ENCODE measurements around the gene RPL36.
"Not testable (repeated sequence)": the region's sequence is repeated elsewhere in the genome, so short reads cannot be mapped to it uniquely, and the experiment has no call there.

The RPL36 gene

DNA sequence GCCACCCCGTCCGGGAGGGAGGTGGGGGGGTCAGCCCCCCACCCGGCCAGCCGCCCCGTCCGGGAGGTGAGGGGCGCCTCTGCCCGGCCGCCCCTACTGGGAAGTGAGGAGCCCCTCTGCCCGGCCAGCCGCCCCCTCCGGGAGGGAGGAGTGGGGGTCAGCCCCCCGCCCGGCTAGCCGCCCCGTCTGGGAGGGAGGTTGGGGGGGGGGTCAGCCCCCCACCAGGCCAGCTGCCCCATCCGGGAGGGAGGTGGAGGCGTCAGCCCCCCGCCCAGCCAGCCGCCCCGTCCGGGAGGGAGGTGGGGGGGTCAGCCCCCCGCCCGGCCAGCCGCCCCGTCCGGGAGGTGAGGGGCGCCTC is 11.9 kb downstream of the RPL36 start:
- not testable (repeated sequence) for H3K4me1 ChIP-seq (ENCODE audit: insufficient read depth, low read length); H3K27me3 ChIP-seq (ENCODE audit: insufficient read depth, low read length); H3K9me3 ChIP-seq (ENCODE audit: insufficient read depth, low read depth, low read length); H3K9ac ChIP-seq (ENCODE audit: low read depth, low read length); H3K4me3 ChIP-seq (ENCODE audit: low read length); H3K27ac ChIP-seq (ENCODE audit: low read length)
- H3K36me3 ChIP-seq (ENCODE audit: insufficient read depth, low read depth, low read length), result peaks cover 76% of the 10 kb centered on the region

DNA sequence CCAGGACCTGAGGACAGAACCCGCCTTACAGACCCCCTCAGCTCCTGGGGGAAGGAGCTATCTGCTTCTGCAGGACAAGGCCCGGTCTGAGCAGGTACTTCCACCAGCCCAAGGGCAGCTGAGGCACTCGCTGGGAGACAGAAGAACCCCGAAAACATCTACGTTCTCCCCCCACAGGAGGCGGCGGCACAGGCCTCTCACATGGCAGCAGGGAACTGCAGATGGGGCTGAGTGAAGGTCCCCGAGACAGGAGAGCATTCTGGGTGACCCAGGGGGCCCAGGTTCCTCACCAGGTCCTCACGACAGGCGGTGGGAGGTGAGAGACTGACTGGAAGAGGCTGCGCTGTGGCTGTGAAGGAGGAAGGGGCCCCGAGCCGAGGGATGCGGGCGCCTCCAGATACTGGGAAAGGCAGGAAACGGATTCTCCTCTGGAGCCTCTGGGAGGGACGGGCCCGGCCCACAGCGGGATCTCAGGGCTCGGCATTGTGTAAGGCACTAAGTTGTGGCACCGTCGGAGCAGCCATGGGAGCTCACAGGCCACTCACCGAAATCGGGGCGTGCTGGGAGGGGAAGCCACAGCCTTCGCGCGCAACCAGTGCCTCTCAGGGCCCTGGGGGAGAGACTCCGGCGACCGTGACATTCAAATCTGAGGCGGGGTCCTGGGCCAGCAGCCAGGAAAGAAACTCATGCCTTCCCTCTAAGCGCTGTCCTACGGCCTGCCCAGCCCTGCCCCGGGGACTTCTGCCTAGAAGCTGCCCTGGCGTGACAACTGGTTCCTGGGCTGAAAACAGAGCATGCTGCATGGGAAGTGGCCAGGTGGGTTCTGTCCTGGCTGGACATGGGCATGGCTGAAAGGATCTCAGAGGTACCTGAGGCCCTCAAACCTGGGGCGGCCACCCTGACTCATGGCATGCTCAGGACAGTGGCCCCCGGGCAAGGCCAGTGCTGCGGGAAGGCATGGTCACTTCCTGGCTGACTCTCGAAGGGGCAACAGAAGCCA is 14.0 kb downstream of the RPL36 start:
- Histone ChIP-seq H3K4me1 (ENCODE audit: insufficient read depth, low read length) (no peaks in the 10 kb centered on the region), H3K4me3 (ENCODE audit: low read length) (no peak overlapping the region), H3K9ac (ENCODE audit: low read depth, low read length) (no peak overlapping the region), H3K27ac (ENCODE audit: low read length) (no peak overlapping the region), H3K36me3 (ENCODE audit: insufficient read depth, low read depth, low read length) (peaks cover 76% of the 10 kb centered on the region), H3K27me3 (ENCODE audit: insufficient read depth, low read length) (no peaks in the 10 kb centered on the region), H3K9me3 (ENCODE audit: insufficient read depth, low read depth, low read length) (no peaks in the 10 kb centered on the region)

DNA sequence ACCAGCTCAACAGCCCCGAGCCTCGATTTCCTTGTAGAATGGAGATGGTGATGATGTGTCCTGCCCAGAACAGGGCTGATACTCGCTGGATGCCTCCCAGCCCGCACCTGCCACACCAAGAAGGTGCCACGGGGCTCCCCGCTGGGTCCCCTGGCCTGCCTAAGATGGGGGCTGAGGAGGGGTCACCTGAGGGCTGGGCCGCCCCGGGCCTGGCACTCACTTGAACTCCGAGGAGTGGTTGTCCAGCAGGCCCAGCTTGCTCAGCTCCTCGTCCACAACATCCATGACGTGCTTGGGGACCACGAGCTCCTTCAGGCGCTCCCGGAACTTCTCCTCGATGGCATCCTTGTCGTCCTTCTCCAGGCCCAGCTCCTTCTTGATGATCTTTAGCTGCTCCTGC is 15.5 kb downstream of the RPL36 start:
- Histone ChIP-seq H3K9ac (ENCODE audit: low read depth, low read length) (no peak overlapping the region), H3K4me1 (ENCODE audit: insufficient read depth, low read length) (no peaks in the 10 kb centered on the region), H3K36me3 (ENCODE audit: insufficient read depth, low read depth, low read length) (peaks cover 70% of the 10 kb centered on the region), H3K4me3 (ENCODE audit: low read length) (no peak overlapping the region), H3K9me3 (ENCODE audit: insufficient read depth, low read depth, low read length) (no peaks in the 10 kb centered on the region), H3K27ac (ENCODE audit: low read length) (no peak overlapping the region), H3K27me3 (ENCODE audit: insufficient read depth, low read length) (no peaks in the 10 kb centered on the region)

DNA sequence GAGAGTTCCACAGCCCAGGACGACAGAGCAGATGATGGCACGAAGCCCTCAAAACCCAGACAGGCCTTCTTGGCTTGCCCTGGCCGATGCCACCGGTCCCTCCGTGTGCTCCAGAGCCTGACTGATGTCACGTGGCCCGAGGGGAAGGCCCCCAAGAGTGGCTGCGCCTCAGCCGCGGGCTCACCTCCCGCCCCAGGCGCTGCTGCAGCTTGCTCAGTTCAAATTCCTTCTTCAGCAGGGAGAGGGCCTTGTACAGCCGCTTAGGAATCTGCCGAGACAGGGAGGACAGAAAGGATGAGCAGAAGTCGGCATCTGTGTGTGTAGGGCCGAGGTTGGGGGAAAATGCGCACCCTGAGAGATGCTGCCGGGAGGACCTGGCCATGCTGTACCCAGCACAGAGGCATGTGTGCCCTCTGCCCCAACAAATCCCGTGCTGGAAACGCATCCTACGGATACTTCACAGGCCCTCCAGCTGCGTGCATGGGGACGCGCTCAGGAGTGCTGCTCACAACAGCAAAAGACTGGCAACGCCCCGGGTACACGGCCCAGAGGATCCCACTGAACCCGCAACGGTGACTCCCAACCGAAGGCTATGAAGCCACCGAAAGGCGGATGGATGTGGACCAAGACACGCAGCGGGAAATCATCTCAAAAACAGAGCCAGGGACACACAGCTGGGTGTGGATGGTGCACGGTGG is 16.9 kb downstream of the RPL36 start:
- Histone ChIP-seq H3K9ac (ENCODE audit: low read depth, low read length) (no peak overlapping the region), H3K4me1 (ENCODE audit: insufficient read depth, low read length) (no peaks in the 10 kb centered on the region), H3K4me3 (ENCODE audit: low read length) (no peak overlapping the region), H3K27me3 (ENCODE audit: insufficient read depth, low read length) (no peaks in the 10 kb centered on the region), H3K36me3 (ENCODE audit: insufficient read depth, low read depth, low read length) (peaks cover 78% of the 10 kb centered on the region), H3K27ac (ENCODE audit: low read length) (no peak overlapping the region), H3K9me3 (ENCODE audit: insufficient read depth, low read depth, low read length) (no peaks in the 10 kb centered on the region)

DNA sequence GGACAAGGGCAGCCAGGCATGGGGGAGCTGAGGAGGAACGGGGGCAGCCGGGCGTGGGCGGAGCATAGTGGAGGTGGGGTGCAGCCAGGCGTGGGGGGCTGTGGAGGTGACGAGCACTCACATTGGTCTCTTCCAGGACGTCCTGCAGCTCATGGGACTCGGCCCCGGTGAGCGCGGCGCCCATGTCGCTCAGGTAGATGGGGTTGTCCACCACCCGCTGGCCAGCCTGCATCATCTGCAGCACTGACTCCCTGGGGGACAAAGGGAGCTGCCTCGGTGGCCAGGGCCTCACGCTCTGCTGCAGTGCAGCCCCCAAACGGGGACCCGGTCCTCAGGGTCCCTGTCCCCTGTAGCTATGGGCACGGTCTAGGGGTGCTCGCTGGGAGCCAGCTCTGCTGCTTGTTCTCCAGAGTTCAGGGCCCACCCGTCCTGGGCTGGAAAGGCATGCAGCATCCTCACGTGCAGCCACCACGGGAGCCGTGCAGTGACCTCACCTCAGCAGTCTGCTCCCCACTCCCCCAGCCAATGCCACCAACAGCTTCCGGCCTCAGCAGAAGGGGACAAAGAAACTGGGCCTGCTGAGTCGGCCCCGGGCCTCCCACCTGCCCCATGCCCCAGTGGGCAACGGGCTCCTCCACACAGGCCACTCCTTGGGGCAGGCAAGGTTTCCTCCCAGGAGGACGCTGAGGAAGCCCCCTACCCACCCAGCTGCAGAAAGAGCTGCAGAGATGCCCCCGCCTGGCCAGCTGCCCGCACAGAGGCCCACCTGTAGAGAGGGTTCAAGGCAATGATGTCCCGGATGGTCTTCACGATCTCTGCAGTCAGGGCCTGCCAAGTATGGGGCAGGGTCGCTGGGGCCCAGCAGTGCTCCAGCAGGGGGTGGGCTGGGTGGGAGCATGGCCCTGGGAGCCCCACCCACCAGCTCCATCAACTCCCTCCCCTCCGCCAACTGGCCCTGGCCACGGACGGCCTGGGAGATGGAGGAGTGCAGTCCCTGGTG is 17.8 kb downstream of the RPL36 start:
- Histone ChIP-seq H3K27ac (ENCODE audit: low read length) (no peak overlapping the region), H3K4me3 (ENCODE audit: low read length) (no peak overlapping the region), H3K27me3 (ENCODE audit: insufficient read depth, low read length) (no peaks in the 10 kb centered on the region), H3K9me3 (ENCODE audit: insufficient read depth, low read depth, low read length) (no peaks in the 10 kb centered on the region), H3K4me1 (ENCODE audit: insufficient read depth, low read length) (no peaks in the 10 kb centered on the region), H3K9ac (ENCODE audit: low read depth, low read length) (no peak overlapping the region), H3K36me3 (ENCODE audit: insufficient read depth, low read depth, low read length) (peaks cover 86% of the 10 kb centered on the region)

DNA sequence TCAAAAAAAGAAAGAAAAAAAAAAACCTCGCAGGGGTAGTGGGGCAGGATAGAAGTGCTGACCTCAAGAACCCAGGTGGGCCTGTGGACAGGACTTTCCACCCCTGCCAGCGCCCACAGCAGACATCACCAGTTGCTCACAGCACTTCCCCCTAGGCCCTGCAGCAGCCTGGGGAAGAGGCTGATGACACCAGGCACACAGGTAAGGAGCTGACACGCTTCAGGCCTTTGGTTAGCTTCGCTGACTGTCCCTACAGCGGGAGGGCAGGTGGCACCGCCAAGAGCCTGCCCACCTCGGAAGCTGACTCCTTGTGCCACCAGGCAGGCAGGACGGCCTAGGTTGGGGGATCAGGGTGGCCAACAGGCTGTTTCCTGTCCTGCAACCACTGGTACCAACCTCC is 20.9 kb downstream of the RPL36 start:
- no peaks in the 10 kb centered on the region for H3K4me1 ChIP-seq (ENCODE audit: insufficient read depth, low read length)
- peaks cover 74% of the 10 kb centered on the region for H3K36me3 ChIP-seq (ENCODE audit: insufficient read depth, low read depth, low read length)
- no peak overlapping the region for H3K9ac ChIP-seq (ENCODE audit: low read depth, low read length)
- no peak overlapping the region for H3K4me3 ChIP-seq (ENCODE audit: low read length)
- H3K27me3 ChIP-seq (ENCODE audit: insufficient read depth, low read length), result no peaks in the 10 kb centered on the region
- no peaks in the 10 kb centered on the region for H3K9me3 ChIP-seq (ENCODE audit: insufficient read depth, low read depth, low read length)
- H3K27ac ChIP-seq (ENCODE audit: low read length), result no peak overlapping the region

DNA sequence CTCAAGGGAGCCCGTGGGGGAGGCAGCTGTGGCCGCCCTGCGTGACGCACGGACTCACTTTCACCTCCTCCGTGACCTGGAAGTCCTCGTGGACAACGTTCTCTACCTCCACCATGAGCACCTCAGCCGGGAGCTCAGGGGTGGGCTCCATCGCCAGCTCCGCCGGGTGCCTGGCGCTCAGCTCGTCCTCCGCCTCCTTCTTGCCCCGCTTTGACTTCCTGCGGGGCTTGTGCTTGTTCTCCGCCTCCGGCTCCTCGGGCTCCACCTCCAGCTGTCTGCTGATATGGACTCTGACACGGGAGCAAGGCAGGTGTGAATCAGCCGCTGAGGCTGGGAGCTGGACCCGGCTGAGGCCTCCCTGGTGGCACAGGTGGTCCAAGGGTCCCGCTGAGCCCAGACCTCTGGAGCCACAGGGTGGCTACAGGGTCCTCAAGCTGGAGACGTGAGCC is 21.6 kb downstream of the RPL36 start:
- Histone ChIP-seq H3K27ac (ENCODE audit: low read length) (no peak overlapping the region), H3K4me3 (ENCODE audit: low read length) (no peak overlapping the region), H3K4me1 (ENCODE audit: insufficient read depth, low read length) (no peaks in the 10 kb centered on the region), H3K9ac (ENCODE audit: low read depth, low read length) (no peak overlapping the region), H3K36me3 (ENCODE audit: insufficient read depth, low read depth, low read length) (peaks cover 70% of the 10 kb centered on the region), H3K9me3 (ENCODE audit: insufficient read depth, low read depth, low read length) (no peaks in the 10 kb centered on the region), H3K27me3 (ENCODE audit: insufficient read depth, low read length) (no peaks in the 10 kb centered on the region)

DNA sequence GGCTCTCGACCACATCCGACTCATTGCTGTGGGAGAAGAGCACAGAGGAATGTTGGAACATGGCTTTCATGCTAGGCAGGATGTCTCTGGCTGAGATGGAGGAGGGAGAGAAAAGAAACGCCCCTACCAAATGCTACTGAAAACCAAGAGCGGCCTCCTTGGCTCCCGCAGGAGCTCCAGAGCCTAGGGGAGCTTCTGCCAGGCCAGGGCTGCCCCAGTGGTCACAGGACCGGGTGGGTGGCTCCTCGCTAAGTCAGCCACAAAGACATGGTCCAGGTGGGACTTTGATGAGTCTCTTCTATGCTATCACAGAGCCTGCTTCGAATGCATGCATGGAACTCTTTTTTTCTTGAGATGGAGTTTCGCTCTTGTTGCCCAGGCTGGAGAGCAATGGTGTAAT is 23.1 kb downstream of the RPL36 start:
- H3K27me3 ChIP-seq (ENCODE audit: insufficient read depth, low read length), result no peaks in the 10 kb centered on the region
- H3K36me3 ChIP-seq (ENCODE audit: insufficient read depth, low read depth, low read length), result peaks cover 68% of the 10 kb centered on the region
- H3K9me3 ChIP-seq (ENCODE audit: insufficient read depth, low read depth, low read length), result no peaks in the 10 kb centered on the region
- no peak overlapping the region for H3K27ac ChIP-seq (ENCODE audit: low read length)
- no peak overlapping the region for H3K4me3 ChIP-seq (ENCODE audit: low read length)
- no peak overlapping the region for H3K9ac ChIP-seq (ENCODE audit: low read depth, low read length)
- no peaks in the 10 kb centered on the region for H3K4me1 ChIP-seq (ENCODE audit: insufficient read depth, low read length)

DNA sequence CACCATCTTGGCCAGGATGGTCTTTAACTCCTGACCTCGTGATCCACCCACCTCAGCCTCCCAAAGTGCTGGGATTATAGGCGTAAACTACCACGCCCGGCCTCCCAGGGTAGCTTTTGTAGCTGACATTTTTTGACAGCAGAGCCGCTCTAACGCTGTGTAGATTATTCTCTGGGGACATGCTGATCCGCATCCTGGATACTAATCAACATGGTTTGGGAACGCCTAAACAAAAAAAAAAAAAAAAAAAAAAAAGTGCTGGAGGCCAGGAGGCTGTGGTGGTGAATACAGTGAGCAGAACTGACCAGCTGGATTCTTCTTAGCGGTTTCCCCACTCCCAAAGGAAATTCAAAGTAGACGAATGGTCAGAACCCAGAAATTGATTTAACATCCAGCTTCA is 24.7 kb downstream of the RPL36 start:
- no peak overlapping the region for H3K4me3 ChIP-seq (ENCODE audit: low read length)
- no peaks in the 10 kb centered on the region for H3K9me3 ChIP-seq (ENCODE audit: insufficient read depth, low read depth, low read length)
- H3K27ac ChIP-seq (ENCODE audit: low read length), result no peak overlapping the region
- H3K36me3 ChIP-seq (ENCODE audit: insufficient read depth, low read depth, low read length), result peaks cover 61% of the 10 kb centered on the region
- no peak overlapping the region for H3K9ac ChIP-seq (ENCODE audit: low read depth, low read length)
- no peaks in the 10 kb centered on the region for H3K4me1 ChIP-seq (ENCODE audit: insufficient read depth, low read length)
- H3K27me3 ChIP-seq (ENCODE audit: insufficient read depth, low read length), result no peaks in the 10 kb centered on the region

DNA sequence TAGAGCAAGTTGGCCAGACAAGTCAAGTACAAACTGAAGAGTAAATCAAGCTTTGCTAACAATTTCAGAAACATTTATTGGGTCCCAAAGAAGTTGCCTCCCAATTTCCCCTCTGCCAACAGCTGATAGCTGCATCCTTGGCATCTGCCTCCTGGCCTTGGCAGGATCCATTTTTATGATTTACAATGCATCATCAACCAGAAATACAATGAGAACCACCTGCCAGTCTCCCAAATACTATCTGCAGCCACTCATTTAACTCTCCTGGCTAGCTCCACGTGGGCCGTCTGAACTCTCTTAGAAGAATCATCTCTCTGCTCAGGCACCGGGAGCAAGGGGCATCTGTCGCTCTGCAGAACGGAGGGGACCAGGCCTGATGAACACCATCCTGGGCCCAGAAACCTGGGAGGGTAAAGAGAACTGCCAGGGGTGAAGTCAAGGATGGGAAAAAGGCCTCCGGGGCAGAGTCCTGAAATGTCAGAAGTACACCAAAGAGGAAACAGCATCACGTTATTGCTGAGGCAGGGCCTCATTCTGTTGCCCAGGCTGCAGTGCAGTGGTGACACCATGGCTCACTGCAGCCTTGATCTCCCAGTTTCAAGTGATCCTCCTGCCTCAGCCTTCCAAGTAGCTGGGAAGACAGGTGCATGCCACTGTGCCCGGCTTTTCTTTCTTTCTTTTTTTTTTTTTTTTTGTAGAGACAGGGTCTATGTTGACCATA is 27.3 kb downstream of the RPL36 start:
- no peak overlapping the region for H3K4me3 ChIP-seq (ENCODE audit: low read length)
- no peaks in the 10 kb centered on the region for H3K9me3 ChIP-seq (ENCODE audit: insufficient read depth, low read depth, low read length)
- H3K9ac ChIP-seq (ENCODE audit: low read depth, low read length), result no peak overlapping the region
- H3K27ac ChIP-seq (ENCODE audit: low read length), result no peak overlapping the region
- H3K27me3 ChIP-seq (ENCODE audit: insufficient read depth, low read length), result no peaks in the 10 kb centered on the region
- peaks cover 39% of the 10 kb centered on the region for H3K36me3 ChIP-seq (ENCODE audit: insufficient read depth, low read depth, low read length)
- no peaks in the 10 kb centered on the region for H3K4me1 ChIP-seq (ENCODE audit: insufficient read depth, low read length)

Measured in iPS-20b (cell line).